H9 (cell line): ENCODE data around the gene ANKRD11. TPM values are rescaled to one million over a fixed set of nuclear protein-coding genes. Genes with fewer than 3 reads are reported as not detected.

Experiments
- DNase-seq: peaks from one replicate; pipeline ENCODE4 v3.0.0-alpha.2; 2017
- H2AFZ ChIP-seq: one replicate; pipeline ENCODE4 v1.6.1; 2013; ENCODE audit warnings: mild to moderate bottlenecking, low read length, control low read depth, moderate library complexity
- H2AK5ac ChIP-seq: 2 replicates; pipeline ENCODE4 v1.6.1; 2013; ENCODE audit warnings: low read length, control low read depth, mixed read lengths; ENCODE audit not compliant: insufficient read length
- H2BK120ac ChIP-seq: one replicate; pipeline ENCODE4 v1.6.1; 2013; ENCODE audit warnings: low read depth, mild to moderate bottlenecking, low read length, control low read depth, inconsistent platforms; ENCODE audit not compliant: poor library complexity, severe bottlenecking
- H2BK12ac ChIP-seq: 2 replicates; pipeline ENCODE4 v1.6.1; 2013; ENCODE audit warnings: low read length, control low read depth, mixed read lengths, low read depth; ENCODE audit not compliant: insufficient read length
- H2BK15ac ChIP-seq: 2 replicates; pipeline ENCODE4 v1.6.1; 2013; ENCODE audit warnings: low read depth, low read length, control low read depth
- H2BK20ac ChIP-seq: one replicate; pipeline ENCODE4 v1.6.1; 2013; ENCODE audit warnings: low read depth, mild to moderate bottlenecking, low read length, control low read depth, inconsistent platforms; ENCODE audit not compliant: poor library complexity, severe bottlenecking
- H2BK5ac ChIP-seq: 2 replicates; pipeline ENCODE4 v1.6.1; 2013; ENCODE audit warnings: low read length, control low read depth, mixed read lengths; ENCODE audit not compliant: insufficient read length
- H3K14ac ChIP-seq: 2 replicates; pipeline ENCODE4 v1.6.1; 2013; ENCODE audit warnings: low read length, control low read depth; ENCODE audit not compliant: insufficient read depth
- H3K18ac ChIP-seq: 2 replicates; pipeline ENCODE4 v1.6.1; 2013; ENCODE audit warnings: low read depth, mild to moderate bottlenecking, mixed read lengths, low read length, control low read depth; ENCODE audit not compliant: insufficient read length
- H3K23ac ChIP-seq: 2 replicates; pipeline ENCODE4 v1.6.1; 2013; ENCODE audit warnings: low read length, control low read depth, mixed read lengths, low read depth; ENCODE audit not compliant: insufficient read length
- H3K23me2 ChIP-seq: 2 replicates; pipeline ENCODE4 v1.6.1; 2013; ENCODE audit warnings: low read depth, mild to moderate bottlenecking, mixed read lengths, low read length, control low read depth; ENCODE audit not compliant: insufficient read length, poor library complexity, severe bottlenecking
- H3K27ac ChIP-seq: 2 replicates; pipeline ENCODE4 v1.5.1; 2013; ENCODE audit warnings: low read length, control low read depth, mixed read lengths, low read depth; ENCODE audit not compliant: insufficient read length
- H3K27me3 ChIP-seq: 2 replicates; pipeline ENCODE4 v1.6.1; 2013; ENCODE audit warnings: low read length, control low read depth, inconsistent platforms; ENCODE audit not compliant: insufficient read depth
- H3K4ac ChIP-seq: 2 replicates; pipeline ENCODE4 v1.6.1; 2013; ENCODE audit warnings: low read depth, mild to moderate bottlenecking, control low read depth, inconsistent platforms, low read length, moderate library complexity
- H3K4me1 ChIP-seq: 2 replicates; pipeline ENCODE4 v1.6.1; 2013; ENCODE audit warnings: low read length, control low read depth, inconsistent platforms; ENCODE audit not compliant: insufficient read depth
- H3K4me2 ChIP-seq: 2 replicates; pipeline ENCODE4 v1.6.1; 2013; ENCODE audit warnings: low read length, control low read depth, mixed read lengths; ENCODE audit not compliant: insufficient read length, insufficient read depth
- H3K56ac ChIP-seq: 2 replicates; pipeline ENCODE4 v1.6.1; 2013; ENCODE audit warnings: low read depth, mild to moderate bottlenecking, mixed read lengths, low read length, control low read depth; ENCODE audit not compliant: insufficient read length
- H3K79me1 ChIP-seq: 2 replicates; pipeline ENCODE4 v1.6.1; 2013; ENCODE audit warnings: low read depth, mild to moderate bottlenecking, moderate library complexity, low read length, control low read depth, inconsistent platforms; ENCODE audit not compliant: insufficient read depth, poor library complexity, severe bottlenecking
- H3K79me2 ChIP-seq: 2 replicates; pipeline ENCODE4 v1.6.1; 2013; ENCODE audit warnings: low read length, control low read depth, inconsistent platforms; ENCODE audit not compliant: insufficient read depth
- H3K9ac ChIP-seq: 2 replicates; pipeline ENCODE4 v1.6.1; 2013; ENCODE audit warnings: low read length, control low read depth, mixed read lengths; ENCODE audit not compliant: insufficient read length; ENCODE audit errors: extremely low read depth
- H3K9me3 ChIP-seq: one replicate; pipeline ENCODE4 v1.6.1; 2013; ENCODE audit warnings: low read depth, low read length, inconsistent platforms; ENCODE audit not compliant: control insufficient read depth
- H3T11ph ChIP-seq: one replicate; pipeline ENCODE4 v1.6.1; 2013; ENCODE audit warnings: mild to moderate bottlenecking, low read length, control low read depth, inconsistent platforms
- H4K20me1 ChIP-seq: one replicate; pipeline ENCODE4 v1.6.1; 2013; ENCODE audit not compliant: control insufficient read depth, insufficient read length, insufficient read depth
- H4K5ac ChIP-seq: 2 replicates; pipeline ENCODE4 v1.6.1; 2013; ENCODE audit warnings: low read depth, mild to moderate bottlenecking, mixed read lengths, low read length, control low read depth; ENCODE audit not compliant: insufficient read length
- H4K8ac ChIP-seq: replicated peaks from 2 replicates; pipeline ENCODE4 v1.6.1; 2013; ENCODE audit warnings: low read length, control low read depth, mixed read lengths, low read depth; ENCODE audit not compliant: insufficient read length
- H4K91ac ChIP-seq: 2 replicates; pipeline ENCODE4 v1.6.1; 2013; ENCODE audit warnings: low read depth, mild to moderate bottlenecking, moderate library complexity, mixed read lengths, low read length, control low read depth; ENCODE audit not compliant: insufficient read length
- H3K27ac Mint-ChIP-seq, 3 experiments: 2 replicates in 2 of 3; 3 replicates in 1 of 3; pipeline ENCODE4 v1.8.0; 2020 to 2021; ENCODE audit warnings: mixed read lengths in 3 of 3, mild to moderate bottlenecking in 1 of 3, moderate library complexity in 1 of 3
- H3K27me3 Mint-ChIP-seq: 2 replicates; pipeline ENCODE4 v1.8.0; 2021; ENCODE audit warnings: low read depth, mild to moderate bottlenecking, moderate library complexity, mixed read lengths
- H3K36me3 Mint-ChIP-seq, 3 experiments: 2 replicates in 2 of 3; 3 replicates in 1 of 3; pipeline ENCODE4 v1.8.0; 2020 to 2021; ENCODE audit warnings: low read depth in 3 of 3, mixed read lengths in 3 of 3; ENCODE audit not compliant: insufficient read depth in 1 of 3
- H3K4me1 Mint-ChIP-seq, 2 experiments: 2 replicates each; pipeline ENCODE4 v1.8.0; 2020; ENCODE audit warnings: mixed read lengths in 2 of 2
- H3K4me3 Mint-ChIP-seq, 2 experiments: 2 replicates in 1 of 2; 3 replicates in 1 of 2; pipeline ENCODE4 v1.8.0; 2020 to 2021; ENCODE audit warnings: mild to moderate bottlenecking in 2 of 2, mixed read lengths in 2 of 2, moderate library complexity in 1 of 2
- H3K9me3 Mint-ChIP-seq, 2 experiments: 2 replicates in 1 of 2; 3 replicates in 1 of 2; pipeline ENCODE4 v1.8.0; 2020; ENCODE audit warnings: mild to moderate bottlenecking in 2 of 2, mixed read lengths in 2 of 2, moderate library complexity in 1 of 2
- WGBS: extraction: QIAGEN DNeasy Blood & Tissue Kit; methylation state at CpG from one replicate; pipeline ENCODE4 v1.1.7; 2013; ENCODE audit warnings: missing lambda C conversion rate, low lambda C conversion rate, mixed read lengths; ENCODE audit not compliant: insufficient read length; ENCODE audit errors: extremely low coverage; 5-methylcytosine and 5-hydroxymethylcytosine counted together
- total RNA-seq: library from RNA; stranded (reverse); gene quantifications from 2 replicates; pipeline ENCODE4 v1.2.1, GENCODE V29; 2021
- TF ChIP-seq, protein P1 (sequence below): fragments of 200-600 bp; sonication (generic); conservative IDR thresholded peaks from 3 replicates; pipeline ENCODE4 v1.8.0; 2021; ENCODE audit warnings: antibody characterized with exemption, mild to moderate bottlenecking

Gene ANKRD11
- total RNA-seq, 1 experiment from 2014 or later = 181 TPM

DNA sequence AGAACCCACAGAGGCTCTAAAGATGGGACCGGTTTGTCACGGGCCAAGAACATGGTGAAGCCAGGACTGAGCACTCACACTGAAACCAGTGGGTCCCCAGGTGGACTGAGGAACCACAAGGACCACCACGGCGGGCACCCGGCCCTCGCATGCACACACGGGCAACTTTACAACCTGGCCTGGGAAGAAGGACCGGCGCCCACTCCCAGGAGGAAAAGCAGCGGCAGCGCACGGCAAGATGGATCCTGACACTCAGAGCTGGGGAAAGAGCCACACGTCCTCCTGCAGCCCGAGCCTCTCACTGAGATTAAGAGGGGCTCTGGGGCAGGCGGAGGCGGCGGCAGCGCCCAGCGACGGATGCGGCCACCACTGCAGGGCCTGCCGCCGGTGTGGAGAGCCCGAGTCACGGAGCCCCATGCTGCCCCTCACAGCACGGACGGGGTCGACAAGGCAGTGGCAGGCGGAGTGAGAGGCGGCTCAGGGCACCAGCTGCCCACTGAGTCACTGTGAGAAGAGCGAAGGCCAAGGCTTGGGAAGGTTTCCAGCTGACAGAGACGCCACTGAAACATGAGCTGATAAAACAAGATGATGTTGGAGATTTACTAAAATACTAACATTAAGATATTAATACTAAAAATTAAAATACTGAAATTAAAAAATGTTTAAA lies 118.3 kb downstream of the ANKRD11 start:
- peaks cover 58 to 60% of the 10 kb centered on the region in 2 experiments for H3K4me1 Mint-ChIP-seq
- Histone ChIP-seq H3K4me1 (peaks cover 2% of the 10 kb centered on the region; the same call in 1 of the 2 replicates), H3K56ac (no peak overlapping the region), H2BK12ac (no peak overlapping the region), H3K23me2 (no peaks in the 10 kb centered on the region), H3K4ac (no peak overlapping the region), H2AFZ (no peak overlapping the region), H3K18ac (no peak overlapping the region), H3K23ac (no peak overlapping the region), H2AK5ac (no peak overlapping the region), H3K27me3 (no peaks in the 10 kb centered on the region), H2BK5ac (no peak overlapping the region), H3K4me2 (no peak overlapping the region), H4K5ac (no peak overlapping the region), H4K20me1 (peaks cover 4% of the 10 kb centered on the region), H3K9ac (no peak overlapping the region), H3T11ph (no peak overlapping the region), H4K91ac (no peak overlapping the region), H2BK120ac (no peak overlapping the region), H2BK15ac (no peak overlapping the region), H3K27ac (no peak overlapping the region), H2BK20ac (no peak overlapping the region), H3K9me3 (no peaks in the 10 kb centered on the region), H3K14ac (no peak overlapping the region), H3K79me1 (peaks cover 10% of the 10 kb centered on the region), H3K79me2 (peaks cover 84% of the 10 kb centered on the region), H4K8ac (no peak overlapping the region)
- peak overlapping the region in 2 of 3 experiments; percentile 53 to 91; a peak in 3 of 7 replicates for H3K27ac Mint-ChIP-seq
- WGBS = no CpG with 5 or more reads among the region's 32 CpGs
- H3K9me3 Mint-ChIP-seq = no peaks in the 10 kb centered on the region
- H3K36me3 Mint-ChIP-seq = peaks cover 1 to 5% (median 3%) of the 10 kb centered on the region in 3 experiments; a peak in 4 of 7 replicates
- no peak overlapping the region for H3K4me3 Mint-ChIP-seq
- TF ChIP-seq, protein P1, sequence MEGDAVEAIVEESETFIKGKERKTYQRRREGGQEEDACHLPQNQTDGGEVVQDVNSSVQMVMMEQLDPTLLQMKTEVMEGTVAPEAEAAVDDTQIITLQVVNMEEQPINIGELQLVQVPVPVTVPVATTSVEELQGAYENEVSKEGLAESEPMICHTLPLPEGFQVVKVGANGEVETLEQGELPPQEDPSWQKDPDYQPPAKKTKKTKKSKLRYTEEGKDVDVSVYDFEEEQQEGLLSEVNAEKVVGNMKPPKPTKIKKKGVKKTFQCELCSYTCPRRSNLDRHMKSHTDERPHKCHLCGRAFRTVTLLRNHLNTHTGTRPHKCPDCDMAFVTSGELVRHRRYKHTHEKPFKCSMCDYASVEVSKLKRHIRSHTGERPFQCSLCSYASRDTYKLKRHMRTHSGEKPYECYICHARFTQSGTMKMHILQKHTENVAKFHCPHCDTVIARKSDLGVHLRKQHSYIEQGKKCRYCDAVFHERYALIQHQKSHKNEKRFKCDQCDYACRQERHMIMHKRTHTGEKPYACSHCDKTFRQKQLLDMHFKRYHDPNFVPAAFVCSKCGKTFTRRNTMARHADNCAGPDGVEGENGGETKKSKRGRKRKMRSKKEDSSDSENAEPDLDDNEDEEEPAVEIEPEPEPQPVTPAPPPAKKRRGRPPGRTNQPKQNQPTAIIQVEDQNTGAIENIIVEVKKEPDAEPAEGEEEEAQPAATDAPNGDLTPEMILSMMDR = no peak
- DNase-seq = no peak
- no peaks in the 10 kb centered on the region for H3K27me3 Mint-ChIP-seq
